Measurements from ENCODE around the gene AGAP2.
"Not testable (repeated sequence)": the region's sequence is repeated elsewhere in the genome, so short reads cannot be mapped to it uniquely, and the experiment has no call there.

The AGAP2 gene

GRCh38 chr12:57722716-57723629 is 15.6 kb downstream of the AGAP2 start:
- DNase-seq (ENCODE audit: low spot score), result no peak

GRCh38 chr12:57721846-57722608 is 16.5 kb downstream of the AGAP2 start:
- not testable (repeated sequence) for DNase-seq (ENCODE audit: low spot score)

- no peak for DNase-seq (ENCODE audit: low spot score)
Observed at GRCh38 chr12:57720606-57721595, 17.6 kb downstream of the AGAP2 start.

GRCh38 chr12:57719777-57720605 is 18.6 kb downstream of the AGAP2 start:
- DNase-seq (ENCODE audit: low spot score), result no peak

- no peak for DNase-seq (ENCODE audit: low spot score)
Observed at GRCh38 chr12:57718641-57719528, 19.7 kb downstream of the AGAP2 start.

GRCh38 chr12:57717846-57718640 is 20.5 kb downstream of the AGAP2 start:
- no peak for DNase-seq (ENCODE audit: low spot score)

- DNase-seq (ENCODE audit: low spot score), result no peak
Observed at GRCh38 chr12:57717131-57717530, 21.4 kb downstream of the AGAP2 start.

- no peak for DNase-seq (ENCODE audit: low spot score)
Observed at GRCh38 chr12:57716305-57716704, 22.2 kb downstream of the AGAP2 start.

- DNase-seq (ENCODE audit: low spot score), result no peak
Observed at GRCh38 chr12:57715786-57716185, 22.8 kb downstream of the AGAP2 start.

GRCh38 chr12:57715036-57715748 is 23.4 kb downstream of the AGAP2 start:
- not testable (repeated sequence) for DNase-seq (ENCODE audit: low spot score)

GRCh38 chr12:57713209-57713608 is 25.3 kb downstream of the AGAP2 start:
- DNase-seq (ENCODE audit: low spot score), result no peak

- DNase-seq (ENCODE audit: low spot score), result no peak
Observed at GRCh38 chr12:57712701-57713100, 25.8 kb downstream of the AGAP2 start.

- DNase-seq (ENCODE audit: low spot score), result no peak
Observed at GRCh38 chr12:57708296-57708695, 30.2 kb downstream of the AGAP2 start.

- DNase-seq (ENCODE audit: low spot score), result no peak
Observed at GRCh38 chr12:57707250-57707649, 31.3 kb downstream of the AGAP2 start.

- DNase-seq (ENCODE audit: low spot score), result no peak
Observed at GRCh38 chr12:57700317-57700716, 38.2 kb downstream of the AGAP2 start.

GRCh38 chr12:57698414-57698813 is 40.1 kb downstream of the AGAP2 start:
- no peak for DNase-seq (ENCODE audit: low spot score)

GRCh38 chr12:57697076-57697475 is 41.5 kb downstream of the AGAP2 start:
- no peak for DNase-seq (ENCODE audit: low spot score)

GRCh38 chr12:57695770-57696432 is 42.6 kb downstream of the AGAP2 start:
- DNase-seq (ENCODE audit: low spot score), result no peak

Measured in CD4-positive, alpha-beta T cell treated with Interleukin-15 for 4 hours (primary cell).